ENCODE results near the gene WFS1. TPM values are rescaled to one million over a fixed set of nuclear protein-coding genes. Genes with fewer than 3 reads are reported as not detected.

The WFS1 gene
- total RNA-seq, 1 donor: 17.0 TPM

GRCh38 chr4:6232836-6233785 lies 36.5 kb upstream of the WFS1 start:
- H3K4me2 ChIP-seq (ENCODE audit: insufficient read depth, low read length): no peak overlapping the region
- no peak overlapping the region for H3K27ac ChIP-seq (ENCODE audit: low read depth, low read length)
- H3K4me3 ChIP-seq (ENCODE audit: insufficient read depth, low read length): no peak overlapping the region
- H2AFZ ChIP-seq (ENCODE audit: low read length): no peak overlapping the region
- no peak for TF ChIP-seq CTCF (IDR thresholded peaks at IDR 0.05; ENCODE audit: extremely low read depth, low read depth, low read length)
- no peak for DNase-seq (ENCODE audit: insufficient read length, low spot score, missing footprints)
- H3K36me3 ChIP-seq (ENCODE audit: insufficient read depth, low read length): no peaks in the 10 kb centered on the region
- no peaks in the 10 kb centered on the region for H3K4me1 ChIP-seq (ENCODE audit: insufficient read depth, low read length)
- no peaks in the 10 kb centered on the region for H3K9me3 ChIP-seq (ENCODE audit: low read depth, low read length)
- no peaks in the 10 kb centered on the region for H4K20me1 ChIP-seq (ENCODE audit: insufficient read depth, low read length)
- peaks cover 2% of the 10 kb centered on the region for H3K27me3 ChIP-seq (ENCODE audit: insufficient read depth, low read length)
- H3K79me2 ChIP-seq (ENCODE audit: insufficient read depth, low read length): no peaks in the 10 kb centered on the region

- no peak for DNase-seq (ENCODE audit: insufficient read length, low spot score, missing footprints)
- Histone ChIP-seq H3K9me3 (ENCODE audit: low read depth, low read length) (no peaks in the 10 kb centered on the region), H3K27ac (ENCODE audit: low read depth, low read length) (no peak overlapping the region), H4K20me1 (ENCODE audit: insufficient read depth, low read length) (no peaks in the 10 kb centered on the region), H3K4me1 (ENCODE audit: insufficient read depth, low read length) (no peaks in the 10 kb centered on the region), H3K79me2 (ENCODE audit: insufficient read depth, low read length) (no peaks in the 10 kb centered on the region), H2AFZ (ENCODE audit: low read length) (no peak overlapping the region), H3K4me3 (ENCODE audit: insufficient read depth, low read length) (no peak overlapping the region), H3K4me2 (ENCODE audit: insufficient read depth, low read length) (no peak overlapping the region), H3K27me3 (ENCODE audit: insufficient read depth, low read length) (peaks cover 2% of the 10 kb centered on the region), H3K36me3 (ENCODE audit: insufficient read depth, low read length) (no peaks in the 10 kb centered on the region)
- no peak for TF ChIP-seq CTCF (IDR thresholded peaks at IDR 0.05; ENCODE audit: extremely low read depth, low read depth, low read length)
These were observed 35.7 kb upstream of the WFS1 start for GRCh38 chr4:6233929-6234328.

- Histone ChIP-seq H4K20me1 (ENCODE audit: insufficient read depth, low read length) (no peaks in the 10 kb centered on the region), H2AFZ (ENCODE audit: low read length) (no peak overlapping the region), H3K4me2 (ENCODE audit: insufficient read depth, low read length) (no peak overlapping the region), H3K9me3 (ENCODE audit: low read depth, low read length) (no peaks in the 10 kb centered on the region), H3K4me1 (ENCODE audit: insufficient read depth, low read length) (no peaks in the 10 kb centered on the region), H3K36me3 (ENCODE audit: insufficient read depth, low read length) (no peaks in the 10 kb centered on the region), H3K27ac (ENCODE audit: low read depth, low read length) (no peak overlapping the region), H3K27me3 (ENCODE audit: insufficient read depth, low read length) (peaks cover 2% of the 10 kb centered on the region), H3K79me2 (ENCODE audit: insufficient read depth, low read length) (no peaks in the 10 kb centered on the region), H3K4me3 (ENCODE audit: insufficient read depth, low read length) (no peak overlapping the region)
- TF ChIP-seq CTCF (IDR thresholded peaks at IDR 0.05; ENCODE audit: extremely low read depth, low read depth, low read length): no peak
- DNase-seq (ENCODE audit: insufficient read length, low spot score, missing footprints): no peak
These were observed 34.6 kb upstream of the WFS1 start for GRCh38 chr4:6235012-6235411.

- Histone ChIP-seq H3K36me3 (ENCODE audit: insufficient read depth, low read length) (no peaks in the 10 kb centered on the region), H3K4me1 (ENCODE audit: insufficient read depth, low read length) (no peaks in the 10 kb centered on the region), H3K9me3 (ENCODE audit: low read depth, low read length) (no peaks in the 10 kb centered on the region), H3K79me2 (ENCODE audit: insufficient read depth, low read length) (no peaks in the 10 kb centered on the region), H3K27me3 (ENCODE audit: insufficient read depth, low read length) (peaks cover 2% of the 10 kb centered on the region), H3K4me2 (ENCODE audit: insufficient read depth, low read length) (no peak overlapping the region), H3K27ac (ENCODE audit: low read depth, low read length) (no peak overlapping the region), H3K4me3 (ENCODE audit: insufficient read depth, low read length) (no peak overlapping the region), H2AFZ (ENCODE audit: low read length) (no peak overlapping the region), H4K20me1 (ENCODE audit: insufficient read depth, low read length) (no peaks in the 10 kb centered on the region)
- no peak for DNase-seq (ENCODE audit: insufficient read length, low spot score, missing footprints)
- no peak for TF ChIP-seq CTCF (IDR thresholded peaks at IDR 0.05; ENCODE audit: extremely low read depth, low read depth, low read length)
These were observed 33.6 kb upstream of the WFS1 start for GRCh38 chr4:6235901-6236640.

Data from osteoblast (primary cell).